Measurements from ENCODE around the gene RELB. TPM values are rescaled to one million over a fixed set of nuclear protein-coding genes. Genes with fewer than 3 reads are reported as not detected.
A peak's percentile ranks its signal among the peaks of the same experiment; 100 is the strongest.

RELB gene
- 10 to 100 TPM; 30.7 to 87.3 (median 71.3) TPM for total RNA-seq
- 10 to 100 TPM; 13.4 to 14.7 TPM for polyA plus RNA-seq
- total RNA-seq = 83.6 reads per million, percentile 81 among the genes with 10 or more reads in this experiment

GRCh38 chr19:45001087-45001739 lies at the start of gene RELB:
Gene RELB, plus strand, starts transcription at chr19:45001464. Its CDS starts 116 bp downstream, at chr19:45001580.
- H3K27ac Mint-ChIP-seq = peak within 1 kb of the TSS; percentile 93 to 100 (median 100)
- POLR2A ChIA-PET = interaction anchor here (0.7 to 3.0 kb wide), 6 partner anchors 38 to 177 kb away, joined by 3 to 18 read pairs (median 7); partner anchors contain the start of genes BLOC1S3, CLASRP, CLPTM1 and TRAPPC6A
- H3K36me3 ChIP-seq (ENCODE audit: control insufficient read depth in 2 of 3, insufficient read depth in 3 of 3, low read length in 3 of 3) = peaks cover 0 to 3% (median 0%) of the 10 kb centered on the region in 3 experiments
- peaks cover 8 to 13% of the 10 kb centered on the region in 2 donors for H3K4me1 ChIP-seq (ENCODE audit: control insufficient read depth in 2 of 2, insufficient read depth in 2 of 2, low read length in 2 of 2)
- ATAC-seq (peak; percentile 75), DNase-seq (peak; percentile 90 to 100 (median 94))
- peak within 1 kb of the TSS; percentile 92 for H3K4me3 ChIP-seq (ENCODE audit: low read length)
- H3K27me3 Mint-ChIP-seq = no peaks in the 10 kb centered on the region
- peak within 1 kb of the TSS; percentile 100 for H3K27ac ChIP-seq (ENCODE audit: low read depth, low read length)
- H3K27me3 ChIP-seq (ENCODE audit: control insufficient read depth in 2 of 2, insufficient read depth in 2 of 2, low read length in 2 of 2) = no peaks in the 10 kb centered on the region
- peaks cover 0 to 4% (median 0%) of the 10 kb centered on the region in 5 donors for H3K36me3 Mint-ChIP-seq
- H3K9me3 ChIP-seq (ENCODE audit: control insufficient read depth in 2 of 3, low read length in 3 of 3) = no peaks in the 10 kb centered on the region
- CTCF ChIA-PET = no interaction called here
- intact Hi-C loops (cut with micrococcal nuclease) = loop anchor here (1.0 to 5.0 kb wide), 9 partner anchors 46 to 496 kb away; partner anchors contain the start of genes BLOC1S3 (in 2 of the 2), CLPTM1 (in 2 of the 2), GEMIN7 (in 2 of the 2) and TRAPPC6A (in 2 of the 2)
- H3K4me3 Mint-ChIP-seq = peak within 1 kb of the TSS; percentile 91 to 100 (median 96)
- H3K9me3 Mint-ChIP-seq = peaks cover 0 to 4% (median 0%) of the 10 kb centered on the region in 11 donors
- peaks cover 8 to 25% (median 14%) of the 10 kb centered on the region in 7 donors for H3K4me1 Mint-ChIP-seq

GRCh38 chr19:44954278-44954648 lies 47.0 kb upstream of the RELB start:
- H3K4me1 Mint-ChIP-seq = peaks cover 27 to 57% (median 49%) of the 10 kb centered on the region in 7 donors
- H3K9me3 Mint-ChIP-seq = peaks cover 0 to 8% (median 0%) of the 10 kb centered on the region in 11 donors
- H3K27me3 Mint-ChIP-seq = no peaks in the 10 kb centered on the region
- DNase-seq = no peak
- Histone ChIP-seq H3K36me3 (ENCODE audit: control insufficient read depth in 2 of 3, insufficient read depth in 3 of 3, low read length in 3 of 3) (peaks cover 0 to 24% (median 0%) of the 10 kb centered on the region in 3 experiments), H3K4me3 (ENCODE audit: low read length) (peak overlapping the region; percentile 92), H3K27me3 (ENCODE audit: control insufficient read depth in 2 of 2, insufficient read depth in 2 of 2, low read length in 2 of 2) (no peaks in the 10 kb centered on the region), H3K27ac (ENCODE audit: low read depth, low read length) (peak overlapping the region; percentile 92), H3K4me1 (ENCODE audit: control insufficient read depth in 2 of 2, insufficient read depth in 2 of 2, low read length in 2 of 2) (peaks cover 12 to 24% of the 10 kb centered on the region in 2 donors), H3K9me3 (ENCODE audit: control insufficient read depth in 2 of 3, low read length in 3 of 3) (no peaks in the 10 kb centered on the region)
- H3K27ac Mint-ChIP-seq = peak overlapping the region; percentile 97 to 99 (median 98)
- H3K36me3 Mint-ChIP-seq = peaks cover 0 to 6% (median 0%) of the 10 kb centered on the region in 5 donors
- intact Hi-C loops (cut with micrococcal nuclease) = loop anchor here (2.0 to 5.0 kb wide), 4 partner anchors 39 to 267 kb away; partner anchors contain the start of gene APOC1 (in 1 of the 2)
- ChIA-PET POLR2A (interaction anchor here (0.7 to 1.8 kb wide), 7 partner anchors 17 to 224 kb away, joined by 3 to 12 read pairs (median 5); partner anchors contain the start of genes PPP1R37, TOMM40 and TRAPPC6A), CTCF (interaction anchor here (0.6 to 1.3 kb wide), 2 partner anchors 137 to 184 kb away, joined by 3 read pairs; no protein-coding TSS in a partner anchor)
- peak overlapping the region; percentile 89 to 99 (median 98) for H3K4me3 Mint-ChIP-seq
- no peak for ATAC-seq

GRCh38 chr19:44954649-44955504 lies 46.4 kb upstream of the RELB start, which contains the start of gene CLPTM1:
Gene CLPTM1, plus strand, starts transcription at chr19:44955380. Its CDS starts 16 bp downstream, at chr19:44955396.
- CTCF ChIA-PET = interaction anchor here (0.6 to 1.3 kb wide), 2 partner anchors 26 to 184 kb away, joined by 3 to 5 read pairs; no protein-coding TSS in a partner anchor
- Mint-ChIP-seq H3K36me3 (peaks cover 0 to 6% (median 0%) of the 10 kb centered on the region in 5 donors), H3K4me3 (peak within 1 kb of the TSS; percentile 90 to 99 (median 98)), H3K27me3 (no peaks in the 10 kb centered on the region), H3K27ac (peak within 1 kb of the TSS; percentile 97 to 99 (median 98)), H3K9me3 (peaks cover 0 to 8% (median 0%) of the 10 kb centered on the region in 11 donors), H3K4me1 (peaks cover 27 to 61% (median 54%) of the 10 kb centered on the region in 7 donors)
- intact Hi-C loops (cut with micrococcal nuclease) = loop anchor here (1.0 to 5.0 kb wide), 13 partner anchors 40 to 737 kb away; partner anchors contain the start of genes BLOC1S3 (in 2 of the 2), RELB (in 2 of the 2), TRAPPC6A (in 2 of the 2) and APOC1 (in 1 of the 2)
- POLR2A ChIA-PET = interaction anchor here (0.6 to 1.8 kb wide), 8 partner anchors 17 to 1534 kb away, joined by 3 to 12 read pairs (median 4); partner anchors contain the start of genes PPP1R37, TOMM40 and TRAPPC6A
- no peaks in the 10 kb centered on the region for H3K27me3 ChIP-seq (ENCODE audit: control insufficient read depth in 2 of 2, insufficient read depth in 2 of 2, low read length in 2 of 2)
- H3K9me3 ChIP-seq (ENCODE audit: control insufficient read depth in 2 of 3, low read length in 3 of 3) = no peaks in the 10 kb centered on the region
- H3K27ac ChIP-seq (ENCODE audit: low read depth, low read length) = peak within 1 kb of the TSS; percentile 92
- H3K4me1 ChIP-seq (ENCODE audit: control insufficient read depth in 2 of 2, insufficient read depth in 2 of 2, low read length in 2 of 2) = peaks cover 12 to 24% of the 10 kb centered on the region in 2 donors
- peak within 1 kb of the TSS; percentile 92 for H3K4me3 ChIP-seq (ENCODE audit: low read length)
- DNase-seq (peak; percentile 85 to 96 (median 94)), ATAC-seq (peak; percentile 97)
- peaks cover 0 to 21% (median 0%) of the 10 kb centered on the region in 3 experiments for H3K36me3 ChIP-seq (ENCODE audit: control insufficient read depth in 2 of 3, insufficient read depth in 3 of 3, low read length in 3 of 3)

- ChIA-PET CTCF (no interaction called here), POLR2A (interaction anchor here (1.1 to 1.8 kb wide), 4 partner anchors 45 to 136 kb away, joined by 3 to 12 read pairs (median 6); partner anchors contain the start of genes PPP1R37, RELB and TOMM40)
- peaks cover 0 to 8% (median 0%) of the 10 kb centered on the region in 11 donors for H3K9me3 Mint-ChIP-seq
- H3K4me3 Mint-ChIP-seq = peak overlapping the region; percentile 90 to 99 (median 98)
- H3K4me1 Mint-ChIP-seq = peaks cover 32 to 68% (median 61%) of the 10 kb centered on the region in 7 donors
- H3K4me3 ChIP-seq (ENCODE audit: low read length) = peak overlapping the region; percentile 92
- H3K4me1 ChIP-seq (ENCODE audit: control insufficient read depth in 2 of 2, insufficient read depth in 2 of 2, low read length in 2 of 2) = peaks cover 12 to 24% of the 10 kb centered on the region in 2 donors
- DNase-seq (peak in 1 of 9 donors; percentile 3), ATAC-seq (no peak)
- H3K27me3 Mint-ChIP-seq = no peaks in the 10 kb centered on the region
- peak overlapping the region; percentile 92 for H3K27ac ChIP-seq (ENCODE audit: low read depth, low read length)
- peak overlapping the region; percentile 82 to 99 (median 97) for H3K27ac Mint-ChIP-seq
- peaks cover 0 to 6% (median 0%) of the 10 kb centered on the region in 5 donors for H3K36me3 Mint-ChIP-seq
- no peaks in the 10 kb centered on the region for H3K27me3 ChIP-seq (ENCODE audit: control insufficient read depth in 2 of 2, insufficient read depth in 2 of 2, low read length in 2 of 2)
- no peaks in the 10 kb centered on the region for H3K9me3 ChIP-seq (ENCODE audit: control insufficient read depth in 2 of 3, low read length in 3 of 3)
- H3K36me3 ChIP-seq (ENCODE audit: control insufficient read depth in 2 of 3, insufficient read depth in 3 of 3, low read length in 3 of 3) = peaks cover 0 to 22% (median 5%) of the 10 kb centered on the region in 3 experiments
- intact Hi-C loops (cut with micrococcal nuclease) = loop anchor here (1.0 to 5.0 kb wide), 12 partner anchors 41 to 737 kb away; partner anchors contain the start of genes BLOC1S3 (in 2 of the 2), RELB (in 2 of the 2), TRAPPC6A (in 2 of the 2) and APOC1 (in 1 of the 2)
These were observed 45.5 kb upstream of the RELB start for GRCh38 chr19:44955505-44956439.

GRCh38 chr19:44957526-44957925 lies 43.7 kb upstream of the RELB start:
- H3K36me3 Mint-ChIP-seq = peaks cover 0 to 6% (median 4%) of the 10 kb centered on the region in 5 donors
- ChIA-PET POLR2A (interaction anchor here (0.8 to 1.6 kb wide), 3 partner anchors 18 to 68 kb away, joined by 3 to 5 read pairs (median 3); partner anchors contain the start of gene RELB), CTCF (no interaction called here)

More at GRCh38 chr19:44957526-44957925, 43.7 kb upstream of the RELB start:
- Mint-ChIP-seq H3K9me3 (peaks cover 0 to 8% (median 0%) of the 10 kb centered on the region in 11 donors), H3K4me1 (peaks cover 37 to 75% (median 61%) of the 10 kb centered on the region in 7 donors), H3K27me3 (no peaks in the 10 kb centered on the region), H3K4me3 (peak overlapping the region in 8 of 10 donors; percentile 30 to 99 (median 91)), H3K27ac (peak overlapping the region in 3 of 9 donors; percentile 45 to 92 (median 48))
- Histone ChIP-seq H3K9me3 (ENCODE audit: control insufficient read depth in 2 of 3, low read length in 3 of 3) (no peaks in the 10 kb centered on the region), H3K27ac (ENCODE audit: low read depth, low read length) (peak overlapping the region; percentile 26), H3K4me3 (ENCODE audit: low read length) (no peak overlapping the region), H3K27me3 (ENCODE audit: control insufficient read depth in 2 of 2, insufficient read depth in 2 of 2, low read length in 2 of 2) (no peaks in the 10 kb centered on the region), H3K36me3 (ENCODE audit: control insufficient read depth in 2 of 3, insufficient read depth in 3 of 3, low read length in 3 of 3) (peaks cover 0 to 39% (median 5%) of the 10 kb centered on the region in 3 experiments), H3K4me1 (ENCODE audit: control insufficient read depth in 2 of 2, insufficient read depth in 2 of 2, low read length in 2 of 2) (peaks cover 12 to 24% of the 10 kb centered on the region in 2 donors)
- no peak for DNase-seq
- ATAC-seq = no peak
- intact Hi-C loops (cut with micrococcal nuclease) = loop anchor here in 1 of 2 donors (5.0 kb wide), 1 partner anchor 735 kb away; the partner anchor contains the start of genes QPCTL and SNRPD2
